Liver (tissue), 9 donors: ENCODE results near the gene MDN1. TPM values are rescaled to one million over a fixed set of nuclear protein-coding genes. Genes with fewer than 3 reads are reported as not detected.

Experiments used
- DNase-seq: peaks from one replicate; pipeline ENCODE4 v3.0.0-alpha.2; 2017; ENCODE audit warnings: low spot score
- H3K27ac ChIP-seq, 2 donors: one replicate each; pipeline ENCODE4 v1.7.0; 2013; ENCODE audit warnings: inconsistent platforms in 2 of 2, low read length in 2 of 2, control low read depth in 1 of 2, low read depth in 1 of 2, mild to moderate bottlenecking in 1 of 2
- H3K27me3 ChIP-seq, 4 donors: one replicate each; pipeline versions ENCODE4 v1.6.1 to v1.7.0; 2013; ENCODE audit warnings: low read length in 3 of 4, inconsistent platforms in 1 of 4, mild to moderate bottlenecking in 1 of 4, moderate library complexity in 1 of 4; ENCODE audit not compliant: control insufficient read depth in 4 of 4, insufficient read depth in 4 of 4
- H3K36me3 ChIP-seq, 4 donors: one replicate each; pipeline versions ENCODE4 v1.6.1 to v1.7.0; 2013; ENCODE audit warnings: low read length in 3 of 4, mild to moderate bottlenecking in 3 of 4, low read depth in 1 of 4, moderate library complexity in 1 of 4; ENCODE audit not compliant: control insufficient read depth in 4 of 4, insufficient read depth in 3 of 4
- H3K4me1 ChIP-seq, 4 donors: one replicate each; pipeline versions ENCODE4 v1.6.1 to v1.7.0; 2013; ENCODE audit warnings: low read length in 3 of 4, mild to moderate bottlenecking in 3 of 4, moderate library complexity in 1 of 4; ENCODE audit not compliant: control insufficient read depth in 4 of 4, insufficient read depth in 4 of 4
- H3K4me3 ChIP-seq, 3 donors: one replicate each; pipeline versions ENCODE4 v1.6.1 to v1.7.0; 2013; ENCODE audit warnings: low read length in 3 of 3, control low read depth in 1 of 3, low read depth in 1 of 3, mild to moderate bottlenecking in 1 of 3
- H3K9ac ChIP-seq, 2 donors: one replicate each; pipeline ENCODE4 v1.7.0; 2013; ENCODE audit warnings: low read length in 2 of 2, mild to moderate bottlenecking in 2 of 2, moderate library complexity in 2 of 2, control low read depth in 1 of 2, low read depth in 1 of 2
- H3K9me3 ChIP-seq, 4 donors: one replicate each; pipeline versions ENCODE4 v1.6.1 to v1.7.0; 2013; ENCODE audit warnings: low read length in 3 of 4; ENCODE audit not compliant: control insufficient read depth in 4 of 4
- EGR1 ChIP-seq, 2 donors: IDR thresholded peaks; 2 replicates each; pipeline ENCODE4 v1.6.1; 2016 to 2018; ENCODE audit warnings: antibody characterized with exemption in 2 of 2, low read depth in 2 of 2
- FOXA1 ChIP-seq: IDR thresholded peaks from 2 replicates; pipeline ENCODE4 v1.6.1; 2016; ENCODE audit warnings: antibody characterized with exemption
- FOXA2 ChIP-seq: IDR thresholded peaks from 2 replicates; pipeline ENCODE4 v1.6.1; 2016; ENCODE audit warnings: antibody characterized with exemption
- GABPA ChIP-seq, 2 donors: IDR thresholded peaks in 1 of 2; conservative IDR thresholded peaks in 1 of 2; 2 replicates each; pipeline ENCODE4 v1.6.1; 2016; ENCODE audit warnings: antibody characterized with exemption in 2 of 2, mild to moderate bottlenecking in 1 of 2, moderate library complexity in 1 of 2
- HNF4G ChIP-seq: IDR thresholded peaks from 2 replicates; pipeline ENCODE4 v1.6.1; 2016; ENCODE audit warnings: antibody characterized with exemption
- JUND ChIP-seq, 2 donors: IDR thresholded peaks; 2 replicates each; pipeline ENCODE4 v1.6.1; 2016; ENCODE audit warnings: antibody characterized with exemption in 2 of 2
- NR2F2 ChIP-seq: IDR thresholded peaks from 2 replicates; pipeline ENCODE4 v1.6.1; 2016; ENCODE audit warnings: antibody characterized with exemption
- RAD21 ChIP-seq, 2 donors: IDR thresholded peaks; 2 replicates each; pipeline ENCODE4 v1.6.1; 2016; ENCODE audit warnings: antibody characterized with exemption in 2 of 2, mild to moderate bottlenecking in 2 of 2
- SP1 ChIP-seq: IDR thresholded peaks from 2 replicates; pipeline ENCODE4 v1.6.1; 2018; ENCODE audit warnings: antibody characterized with exemption, mild to moderate bottlenecking
- TAF1 ChIP-seq: conservative IDR thresholded peaks from 2 replicates; pipeline ENCODE4 v1.6.1; 2016; ENCODE audit warnings: antibody characterized with exemption, mild to moderate bottlenecking
- YY1 ChIP-seq: IDR thresholded peaks from 2 replicates; pipeline ENCODE4 v1.6.1; 2016; ENCODE audit warnings: antibody characterized with exemption, mild to moderate bottlenecking
- WGBS: extraction: QIAGEN DNeasy Blood & Tissue Kit; methylation state at CpG from one replicate; pipeline ENCODE4 v1.1.7; 2013; 5-methylcytosine and 5-hydroxymethylcytosine counted together
- polyA plus RNA-seq, 2 donors: library from polyadenylated mRNA; stranded (reverse) in 1 of 2; unstranded in 1 of 2; fragments of 200-250 nt in 1 of 2; fragments of >200 nt in 1 of 2; fragmentation: Nextera tagmentation in 1 of 2; extraction: Ambion mirVana in 1 of 2; gene quantifications; one replicate each; pipeline versions ENCODE4 v1.2.1 to v1.2.3, GENCODE V29; 2013 to 2015
- total RNA-seq, 2 donors: library from RNA; depleted of rRNA; stranded (reverse); fragments of >200 nt; gene quantifications; one replicate each; pipeline ENCODE4 v1.2.3, GENCODE V29; 2014
- TF ChIP-seq, protein P1 (sequence below): IDR thresholded peaks from 2 replicates; pipeline ENCODE4 v1.6.1; 2016; ENCODE audit warnings: antibody characterized with exemption
- TF ChIP-seq, protein P2 (sequence below): IDR thresholded peaks from 2 replicates; pipeline ENCODE4 v1.6.1; 2016; ENCODE audit warnings: antibody characterized with exemption, mild to moderate bottlenecking
- TF ChIP-seq, protein P3 (sequence below): fragments of 150-350 bp; IDR thresholded peaks from 2 replicates; pipeline ENCODE4 v1.5.1; 2017; ENCODE audit warnings: improper control_type of control experiment, low read depth, low read length; ENCODE audit not compliant: missing input control
- TF ChIP-seq, protein P4 (sequence below): IDR thresholded peaks from 2 replicates; pipeline ENCODE4 v1.6.1; 2016; ENCODE audit warnings: antibody characterized with exemption
- TF ChIP-seq, protein P5 (sequence below): IDR thresholded peaks from 2 replicates; pipeline ENCODE4 v1.6.1; 2016; ENCODE audit warnings: antibody characterized with exemption
- donor health status: healthy.
- donor health status: healthy.
- donor health status: healthy.
- donor health status: healthy.
- donor health status: healthy.

The MDN1 gene
- total and polyA plus RNA-seq, 4 donors, result 5.4 to 48.9 (median 22.8) TPM

DNA sequence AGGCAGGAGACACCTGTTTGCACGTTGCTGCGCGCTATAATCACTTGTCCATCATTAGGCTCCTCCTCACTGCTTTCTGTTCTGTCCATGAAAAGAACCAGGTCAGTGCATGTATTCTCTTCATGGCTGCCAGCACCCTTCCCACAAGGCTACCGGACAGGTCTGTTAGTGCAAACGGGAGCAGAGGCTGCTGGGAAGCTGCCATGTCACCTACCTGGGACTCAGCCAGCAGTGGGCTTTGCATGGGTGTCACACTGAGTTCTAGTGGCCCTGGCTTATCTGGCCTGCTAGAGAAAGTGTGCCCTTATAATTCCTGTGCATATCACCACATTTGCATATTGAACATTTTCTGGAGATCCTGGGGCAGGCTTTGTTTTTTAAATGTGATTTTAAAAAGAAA is 205.8 kb downstream of the MDN1 start:
- H3K4me1 ChIP-seq, result no peaks in the 10 kb centered on the region
- H3K9ac ChIP-seq, result no peak overlapping the region
- H3K27ac ChIP-seq, result no peak overlapping the region
- H3K9me3 ChIP-seq, result no peaks in the 10 kb centered on the region
- no peaks in the 10 kb centered on the region for H3K27me3 ChIP-seq
- DNase-seq, result no peak
- peaks cover 0 to 4% (median 0%) of the 10 kb centered on the region in 4 donors for H3K36me3 ChIP-seq
- 77% methylated on average over 5 of the region's 5 CpGs for WGBS
- TF ChIP-seq GABPA (IDR thresholded peaks at IDR 0.05 in 1 of 2, conservative IDR thresholded peaks at IDR 0.05 in 1 of 2) (no peak), EGR1 (IDR thresholded peaks at IDR 0.05; ENCODE audit: low read depth in 2 of 2) (no peak), SP1 (no peak), FOXA2 (no peak)
- no peak overlapping the region for H3K4me3 ChIP-seq

DNA sequence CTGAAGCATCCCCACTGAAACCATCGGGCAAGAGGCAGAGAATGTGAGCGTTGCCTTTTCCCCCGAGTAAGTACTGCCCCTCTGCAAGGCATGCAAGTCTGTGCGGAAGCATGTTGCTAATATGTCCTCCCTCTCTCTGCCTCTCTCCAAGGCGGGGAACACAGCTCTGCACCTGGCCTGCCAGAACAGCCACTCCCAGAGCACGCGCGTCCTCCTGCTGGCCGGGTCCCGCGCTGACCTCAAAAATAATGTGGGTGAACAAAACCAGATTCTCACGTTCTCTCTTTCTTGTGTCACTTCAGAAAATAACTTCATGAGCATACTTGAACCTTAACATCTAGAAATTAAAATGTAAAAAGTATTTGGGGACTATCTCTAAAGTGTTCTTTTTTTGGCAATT is 207.5 kb downstream of the MDN1 start:
- H3K4me3 ChIP-seq, result no peak overlapping the region
- H3K27me3 ChIP-seq, result no peaks in the 10 kb centered on the region
- WGBS, result 95% methylated on average over 12 of the region's 12 CpGs
- no peak overlapping the region for H3K9ac ChIP-seq
- H3K9me3 ChIP-seq, result no peaks in the 10 kb centered on the region
- H3K27ac ChIP-seq, result no peak overlapping the region
- TF ChIP-seq, protein P1, sequence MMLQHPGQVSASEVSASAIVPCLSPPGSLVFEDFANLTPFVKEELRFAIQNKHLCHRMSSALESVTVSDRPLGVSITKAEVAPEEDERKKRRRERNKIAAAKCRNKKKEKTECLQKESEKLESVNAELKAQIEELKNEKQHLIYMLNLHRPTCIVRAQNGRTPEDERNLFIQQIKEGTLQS, result no peak
- TF ChIP-seq NR2F2, result no peak
- TF ChIP-seq FOXA1, result no peak
- TF ChIP-seq, protein P2, sequence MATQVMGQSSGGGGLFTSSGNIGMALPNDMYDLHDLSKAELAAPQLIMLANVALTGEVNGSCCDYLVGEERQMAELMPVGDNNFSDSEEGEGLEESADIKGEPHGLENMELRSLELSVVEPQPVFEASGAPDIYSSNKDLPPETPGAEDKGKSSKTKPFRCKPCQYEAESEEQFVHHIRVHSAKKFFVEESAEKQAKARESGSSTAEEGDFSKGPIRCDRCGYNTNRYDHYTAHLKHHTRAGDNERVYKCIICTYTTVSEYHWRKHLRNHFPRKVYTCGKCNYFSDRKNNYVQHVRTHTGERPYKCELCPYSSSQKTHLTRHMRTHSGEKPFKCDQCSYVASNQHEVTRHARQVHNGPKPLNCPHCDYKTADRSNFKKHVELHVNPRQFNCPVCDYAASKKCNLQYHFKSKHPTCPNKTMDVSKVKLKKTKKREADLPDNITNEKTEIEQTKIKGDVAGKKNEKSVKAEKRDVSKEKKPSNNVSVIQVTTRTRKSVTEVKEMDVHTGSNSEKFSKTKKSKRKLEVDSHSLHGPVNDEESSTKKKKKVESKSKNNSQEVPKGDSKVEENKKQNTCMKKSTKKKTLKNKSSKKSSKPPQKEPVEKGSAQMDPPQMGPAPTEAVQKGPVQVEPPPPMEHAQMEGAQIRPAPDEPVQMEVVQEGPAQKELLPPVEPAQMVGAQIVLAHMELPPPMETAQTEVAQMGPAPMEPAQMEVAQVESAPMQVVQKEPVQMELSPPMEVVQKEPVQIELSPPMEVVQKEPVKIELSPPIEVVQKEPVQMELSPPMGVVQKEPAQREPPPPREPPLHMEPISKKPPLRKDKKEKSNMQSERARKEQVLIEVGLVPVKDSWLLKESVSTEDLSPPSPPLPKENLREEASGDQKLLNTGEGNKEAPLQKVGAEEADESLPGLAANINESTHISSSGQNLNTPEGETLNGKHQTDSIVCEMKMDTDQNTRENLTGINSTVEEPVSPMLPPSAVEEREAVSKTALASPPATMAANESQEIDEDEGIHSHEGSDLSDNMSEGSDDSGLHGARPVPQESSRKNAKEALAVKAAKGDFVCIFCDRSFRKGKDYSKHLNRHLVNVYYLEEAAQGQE, result no peak
- TF ChIP-seq FOXA2, result no peak
- TF ChIP-seq YY1, result no peak
- no peak for TF ChIP-seq RAD21 (IDR thresholded peaks at IDR 0.05)
- TF ChIP-seq, protein P3, sequence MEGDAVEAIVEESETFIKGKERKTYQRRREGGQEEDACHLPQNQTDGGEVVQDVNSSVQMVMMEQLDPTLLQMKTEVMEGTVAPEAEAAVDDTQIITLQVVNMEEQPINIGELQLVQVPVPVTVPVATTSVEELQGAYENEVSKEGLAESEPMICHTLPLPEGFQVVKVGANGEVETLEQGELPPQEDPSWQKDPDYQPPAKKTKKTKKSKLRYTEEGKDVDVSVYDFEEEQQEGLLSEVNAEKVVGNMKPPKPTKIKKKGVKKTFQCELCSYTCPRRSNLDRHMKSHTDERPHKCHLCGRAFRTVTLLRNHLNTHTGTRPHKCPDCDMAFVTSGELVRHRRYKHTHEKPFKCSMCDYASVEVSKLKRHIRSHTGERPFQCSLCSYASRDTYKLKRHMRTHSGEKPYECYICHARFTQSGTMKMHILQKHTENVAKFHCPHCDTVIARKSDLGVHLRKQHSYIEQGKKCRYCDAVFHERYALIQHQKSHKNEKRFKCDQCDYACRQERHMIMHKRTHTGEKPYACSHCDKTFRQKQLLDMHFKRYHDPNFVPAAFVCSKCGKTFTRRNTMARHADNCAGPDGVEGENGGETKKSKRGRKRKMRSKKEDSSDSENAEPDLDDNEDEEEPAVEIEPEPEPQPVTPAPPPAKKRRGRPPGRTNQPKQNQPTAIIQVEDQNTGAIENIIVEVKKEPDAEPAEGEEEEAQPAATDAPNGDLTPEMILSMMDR, result no peak
- TF ChIP-seq, protein P4, sequence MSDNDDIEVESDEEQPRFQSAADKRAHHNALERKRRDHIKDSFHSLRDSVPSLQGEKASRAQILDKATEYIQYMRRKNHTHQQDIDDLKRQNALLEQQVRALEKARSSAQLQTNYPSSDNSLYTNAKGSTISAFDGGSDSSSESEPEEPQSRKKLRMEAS, result no peak
- no peak for TF ChIP-seq HNF4G
- no peak for TF ChIP-seq JUND (IDR thresholded peaks at IDR 0.05)
- TF ChIP-seq SP1, result no peak
- TF ChIP-seq TAF1, result no peak
- TF ChIP-seq, protein P5, sequence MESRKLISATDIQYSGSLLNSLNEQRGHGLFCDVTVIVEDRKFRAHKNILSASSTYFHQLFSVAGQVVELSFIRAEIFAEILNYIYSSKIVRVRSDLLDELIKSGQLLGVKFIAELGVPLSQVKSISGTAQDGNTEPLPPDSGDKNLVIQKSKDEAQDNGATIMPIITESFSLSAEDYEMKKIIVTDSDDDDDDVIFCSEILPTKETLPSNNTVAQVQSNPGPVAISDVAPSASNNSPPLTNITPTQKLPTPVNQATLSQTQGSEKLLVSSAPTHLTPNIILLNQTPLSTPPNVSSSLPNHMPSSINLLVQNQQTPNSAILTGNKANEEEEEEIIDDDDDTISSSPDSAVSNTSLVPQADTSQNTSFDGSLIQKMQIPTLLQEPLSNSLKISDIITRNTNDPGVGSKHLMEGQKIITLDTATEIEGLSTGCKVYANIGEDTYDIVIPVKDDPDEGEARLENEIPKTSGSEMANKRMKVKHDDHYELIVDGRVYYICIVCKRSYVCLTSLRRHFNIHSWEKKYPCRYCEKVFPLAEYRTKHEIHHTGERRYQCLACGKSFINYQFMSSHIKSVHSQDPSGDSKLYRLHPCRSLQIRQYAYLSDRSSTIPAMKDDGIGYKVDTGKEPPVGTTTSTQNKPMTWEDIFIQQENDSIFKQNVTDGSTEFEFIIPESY, result no peak
- peaks cover 0 to 4% (median 0%) of the 10 kb centered on the region in 4 donors for H3K36me3 ChIP-seq
- no peaks in the 10 kb centered on the region for H3K4me1 ChIP-seq
- DNase-seq, result no peak
